ENCODE measurements around the gene LPP.
"Not testable (repeated sequence)": the region's sequence is repeated elsewhere in the genome, so short reads cannot be mapped to it uniquely, and the experiment has no call there.

LPP gene

DNA sequence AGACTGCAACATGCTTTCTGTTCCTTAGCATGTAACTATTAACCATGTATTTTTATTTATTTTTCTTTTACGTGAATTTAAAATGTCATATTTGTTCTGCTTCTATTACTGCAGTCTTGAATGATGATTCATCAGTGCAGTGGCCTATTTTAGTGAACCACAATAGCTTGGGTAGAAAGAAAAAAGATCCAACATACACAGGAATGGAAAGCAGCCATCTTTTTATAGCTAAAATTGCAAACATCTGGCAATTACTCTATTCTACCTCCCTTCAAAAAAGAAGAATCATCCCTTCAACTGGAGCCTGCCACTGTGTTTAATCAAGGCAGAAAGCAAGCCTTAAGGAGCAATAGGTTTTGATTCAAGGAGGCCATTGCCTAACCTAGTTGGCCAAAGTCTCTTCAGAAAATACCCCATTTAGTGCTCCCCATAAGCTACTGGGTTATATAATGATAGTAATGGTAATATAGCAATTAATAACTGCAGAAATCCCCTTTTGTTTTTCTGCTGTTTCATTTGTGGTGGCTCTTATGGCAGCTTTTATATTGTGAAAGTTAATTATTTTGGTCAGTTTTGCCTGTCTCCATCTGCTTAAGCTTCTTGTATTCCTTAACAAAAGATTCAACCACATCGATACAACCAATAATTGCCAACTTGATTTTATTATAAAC is 267.3 kb downstream of the LPP start:
- Histone ChIP-seq H3K9ac (ENCODE audit: low read depth, low read length) (no peak overlapping the region), H3K9me3 (ENCODE audit: control insufficient read depth, insufficient read depth, low read length) (no peaks in the 10 kb centered on the region; the same call in 1 of the 2 replicates), H3K36me3 (ENCODE audit: insufficient read depth, low read length) (no peaks in the 10 kb centered on the region), H3K4me1 (ENCODE audit: insufficient read depth, low read length) (no peaks in the 10 kb centered on the region)

DNA sequence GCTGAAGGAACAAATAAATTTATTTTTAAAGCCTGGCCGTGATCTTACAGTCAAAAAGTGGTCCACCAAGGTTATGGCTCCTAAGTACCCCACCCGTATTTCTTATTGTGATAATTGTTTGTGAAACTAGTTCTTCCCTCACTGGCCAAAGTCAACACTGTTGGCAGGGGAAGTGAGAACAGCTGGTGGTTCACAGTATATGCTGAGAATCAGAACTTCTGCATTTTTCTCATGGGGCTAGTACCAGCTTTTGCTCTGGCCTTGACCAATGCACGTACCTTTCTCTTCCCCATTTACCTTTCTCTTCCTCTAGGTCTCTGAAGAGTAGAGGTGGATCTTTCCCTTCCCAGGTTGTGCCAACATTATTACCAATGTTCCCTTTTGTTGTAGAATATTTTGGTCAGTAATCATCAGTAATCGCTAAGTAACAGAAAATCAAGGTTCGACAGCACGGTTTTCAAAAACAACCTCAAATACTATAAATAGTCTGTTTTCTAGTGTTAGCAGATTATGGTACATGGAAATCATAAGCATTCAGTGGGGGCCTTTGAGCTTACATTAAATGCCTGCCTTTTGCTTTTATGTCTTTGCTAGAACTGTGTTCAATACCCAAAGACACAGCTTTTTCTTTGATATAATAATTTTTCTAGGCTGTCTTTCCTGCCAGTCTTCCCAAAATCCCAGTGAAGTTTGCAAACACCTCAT is 268.0 kb downstream of the LPP start:
- Histone ChIP-seq H3K9me3 (ENCODE audit: control insufficient read depth, insufficient read depth, low read length) (no peaks in the 10 kb centered on the region; the same call in 1 of the 2 replicates), H3K9ac (ENCODE audit: low read depth, low read length) (no peak overlapping the region), H3K36me3 (ENCODE audit: insufficient read depth, low read length) (no peaks in the 10 kb centered on the region), H3K4me1 (ENCODE audit: insufficient read depth, low read length) (no peaks in the 10 kb centered on the region)

DNA sequence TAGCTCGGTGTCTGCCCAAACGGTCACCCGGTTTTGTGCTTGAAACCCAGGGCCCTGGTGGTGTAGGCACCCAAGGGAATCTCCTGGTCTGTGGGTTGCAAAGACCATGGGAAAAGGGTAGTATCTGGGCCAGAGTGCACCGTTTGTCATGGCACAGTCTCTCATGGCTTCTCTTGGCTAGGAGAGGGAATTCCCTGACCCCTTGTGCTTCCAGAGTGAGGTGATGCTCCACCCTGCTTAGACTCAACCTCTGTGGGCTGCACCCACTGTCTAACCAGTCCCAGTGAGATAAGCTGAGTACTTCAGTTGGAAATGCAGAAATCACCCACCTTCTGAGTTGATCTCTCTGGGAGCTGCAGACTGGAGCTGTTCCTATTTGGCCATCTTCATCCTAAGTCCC is 274.0 kb downstream of the LPP start:
- not testable (repeated sequence) for H3K9ac ChIP-seq (ENCODE audit: low read depth, low read length); H3K36me3 ChIP-seq (ENCODE audit: insufficient read depth, low read length); H3K4me1 ChIP-seq (ENCODE audit: insufficient read depth, low read length); H3K9me3 ChIP-seq (ENCODE audit: control insufficient read depth, insufficient read depth, low read length)

DNA sequence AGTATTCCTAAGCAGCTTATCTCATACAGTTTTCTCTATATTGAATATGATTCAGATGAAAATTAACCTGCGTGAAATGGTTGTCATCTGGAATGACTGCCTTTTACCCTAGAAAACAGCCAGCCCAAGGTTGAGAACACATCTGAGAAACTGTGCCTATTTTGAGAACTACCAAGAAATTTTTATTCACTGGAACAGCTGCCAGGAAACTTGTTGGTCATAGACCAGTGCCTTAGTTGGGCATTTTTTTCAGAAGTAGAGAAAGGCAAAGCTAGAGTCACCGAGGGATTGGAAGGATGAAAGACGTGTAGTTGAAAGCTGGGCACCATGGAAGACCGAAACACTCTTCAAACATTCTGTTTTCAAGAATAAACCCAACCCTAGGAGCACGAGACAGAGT is 277.1 kb downstream of the LPP start:
- no peaks in the 10 kb centered on the region; the same call in 1 of the 2 replicates for H3K9me3 ChIP-seq (ENCODE audit: control insufficient read depth, insufficient read depth, low read length)
- H3K9ac ChIP-seq (ENCODE audit: low read depth, low read length) = no peak overlapping the region

DNA sequence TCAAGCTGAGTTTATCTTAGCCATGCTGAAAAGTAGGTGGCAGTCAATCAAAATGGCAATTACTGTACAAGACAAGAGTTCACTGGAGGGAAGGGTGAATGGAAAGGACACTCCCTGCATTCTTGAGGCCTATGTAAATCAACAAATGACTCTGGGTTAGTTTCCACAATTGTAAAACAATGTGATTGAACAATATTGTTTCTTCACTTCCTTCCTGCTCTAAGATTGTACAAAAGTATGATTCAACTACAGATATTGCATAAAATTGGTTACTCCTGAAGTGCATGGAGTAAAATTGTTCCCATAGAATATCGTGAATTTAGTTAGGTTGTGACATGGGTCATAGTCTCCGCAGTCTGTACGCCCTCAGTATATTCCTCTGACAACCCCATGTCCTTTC is 277.6 kb downstream of the LPP start:
- 0 out of 2 replicates have a peak, but pooled peaks cover 5% of the 10 kb centered on the region for H3K4me1 ChIP-seq (ENCODE audit: insufficient read depth, low read length)
- H3K36me3 ChIP-seq (ENCODE audit: insufficient read depth, low read length) = no peaks in the 10 kb centered on the region
- no peaks in the 10 kb centered on the region; the same call in 1 of the 2 replicates for H3K9me3 ChIP-seq (ENCODE audit: control insufficient read depth, insufficient read depth, low read length)
- H3K9ac ChIP-seq (ENCODE audit: low read depth, low read length) = no peak overlapping the region

More for the DNA sequence above, 277.1 kb downstream of the LPP start:
- H3K36me3 ChIP-seq (ENCODE audit: insufficient read depth, low read length) = no peaks in the 10 kb centered on the region
- 0 out of 2 replicates have a peak, but pooled peaks cover 5% of the 10 kb centered on the region for H3K4me1 ChIP-seq (ENCODE audit: insufficient read depth, low read length)

DNA sequence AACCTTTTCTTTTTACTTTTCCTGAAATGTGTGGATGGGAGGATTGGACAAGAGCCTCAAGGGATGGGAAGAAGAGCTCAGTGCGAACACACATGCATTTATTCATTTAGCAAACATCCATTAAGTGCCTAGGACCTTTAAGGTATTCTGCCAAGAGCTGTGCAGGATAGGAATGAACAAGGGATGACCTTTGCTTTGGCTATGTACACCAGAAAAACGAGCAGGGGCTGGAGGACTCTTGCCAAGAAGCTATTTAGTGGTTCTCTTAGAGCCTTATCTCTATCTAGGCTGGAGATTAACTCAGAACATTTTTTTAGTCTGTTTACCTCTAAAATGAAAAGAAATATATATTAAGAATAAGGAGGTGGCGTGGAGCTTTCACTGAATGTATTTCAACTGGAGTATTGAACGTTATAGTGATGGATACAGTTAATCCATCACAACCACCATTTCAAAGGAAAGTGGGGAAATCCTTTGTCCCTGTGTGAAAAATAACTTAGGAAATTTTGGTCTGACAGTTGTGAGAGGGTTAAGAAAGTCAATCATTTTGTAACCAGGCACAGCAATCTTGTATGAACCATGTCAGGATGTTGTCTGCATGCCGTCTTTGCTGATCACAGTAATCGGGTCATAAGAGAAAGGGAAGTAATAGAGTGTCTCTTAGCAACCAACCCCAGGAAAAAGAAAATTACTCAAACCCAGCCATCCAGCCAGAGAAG is 279.0 kb downstream of the LPP start:
- Histone ChIP-seq H3K4me1 (ENCODE audit: insufficient read depth, low read length) (0 out of 2 replicates have a peak, but pooled peaks cover 5% of the 10 kb centered on the region), H3K36me3 (ENCODE audit: insufficient read depth, low read length) (no peaks in the 10 kb centered on the region), H3K9me3 (ENCODE audit: control insufficient read depth, insufficient read depth, low read length) (no peaks in the 10 kb centered on the region), H3K9ac (ENCODE audit: low read depth, low read length) (no peak overlapping the region)

DNA sequence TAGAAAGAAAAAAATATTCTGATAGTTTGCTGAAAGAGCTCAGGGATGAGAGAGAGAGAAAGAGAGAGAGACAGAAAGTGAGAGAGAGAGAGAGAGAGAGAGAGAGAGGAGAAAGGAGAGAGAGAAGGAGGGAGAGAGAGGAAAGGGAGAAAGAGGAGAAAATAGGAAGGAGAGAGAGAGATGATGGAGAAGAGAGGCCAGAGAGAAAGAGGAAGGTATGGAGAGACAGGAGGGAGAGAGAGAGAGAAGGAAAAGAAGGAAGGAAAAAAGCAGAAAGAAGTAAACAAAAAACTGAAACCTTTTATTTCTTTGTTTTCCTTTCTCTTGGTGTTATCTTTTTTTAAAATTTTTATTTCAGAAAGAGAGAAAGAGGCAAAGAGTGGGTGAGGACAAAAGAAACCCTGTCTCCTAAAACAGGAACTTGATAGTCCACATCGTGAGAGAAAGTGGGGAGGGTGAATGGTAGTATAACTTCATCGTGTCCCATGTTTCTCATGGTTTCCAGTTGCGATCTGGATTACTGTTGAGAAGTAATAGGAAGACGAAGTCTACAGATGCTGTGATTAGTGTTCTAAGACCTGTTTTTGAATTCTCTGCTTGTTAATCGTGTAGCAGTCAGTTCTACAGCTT is 279.7 kb downstream of the LPP start:
- Histone ChIP-seq H3K4me1 (ENCODE audit: insufficient read depth, low read length) (0 out of 2 replicates have a peak, but pooled peaks cover 5% of the 10 kb centered on the region), H3K9me3 (ENCODE audit: control insufficient read depth, insufficient read depth, low read length) (no peaks in the 10 kb centered on the region), H3K9ac (ENCODE audit: low read depth, low read length) (no peak overlapping the region), H3K36me3 (ENCODE audit: insufficient read depth, low read length) (no peaks in the 10 kb centered on the region)

DNA sequence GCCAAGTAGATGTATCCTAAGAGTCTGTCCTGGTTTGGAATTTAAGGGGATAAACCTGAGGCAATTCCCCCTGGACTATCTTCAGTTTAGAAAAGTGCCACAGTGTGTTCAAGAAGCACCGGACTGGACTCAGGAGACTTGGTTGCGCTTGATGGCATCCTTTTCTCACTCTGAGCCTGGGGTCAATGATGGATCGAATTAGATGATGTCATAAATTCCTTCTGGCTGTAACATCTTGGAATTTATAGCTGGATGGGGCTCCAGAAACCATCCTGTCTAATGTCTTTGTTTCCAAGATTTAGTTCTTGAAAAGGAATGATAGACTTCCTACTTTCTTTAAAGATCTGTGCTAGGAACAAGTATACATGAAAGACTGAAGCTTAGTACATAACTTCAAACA is 280.6 kb downstream of the LPP start:
- Histone ChIP-seq H3K36me3 (ENCODE audit: insufficient read depth, low read length) (no peaks in the 10 kb centered on the region), H3K9me3 (ENCODE audit: control insufficient read depth, insufficient read depth, low read length) (no peaks in the 10 kb centered on the region), H3K9ac (ENCODE audit: low read depth, low read length) (no peak overlapping the region), H3K4me1 (ENCODE audit: insufficient read depth, low read length) (peaks cover 14% of the 10 kb centered on the region)

DNA sequence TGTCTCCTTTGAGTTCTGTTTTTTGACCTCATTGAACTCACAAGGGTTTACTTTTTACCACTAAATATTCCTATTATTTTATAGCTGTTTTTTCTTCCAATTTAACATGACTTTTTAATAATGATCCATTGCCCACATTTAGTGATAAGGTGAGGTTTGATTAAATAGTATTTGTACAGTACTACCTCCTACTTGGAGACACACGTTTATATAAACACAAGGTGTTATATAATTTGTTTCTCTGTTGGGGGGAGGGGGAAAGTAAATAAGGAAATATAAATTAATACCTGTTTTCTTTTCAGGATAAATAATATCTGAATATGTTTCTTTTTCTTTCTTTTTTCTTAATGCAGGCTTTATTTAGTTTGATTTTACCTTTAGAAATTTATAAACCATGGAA is 281.3 kb downstream of the LPP start:
- H3K4me1 ChIP-seq (ENCODE audit: insufficient read depth, low read length) = peaks cover 15% of the 10 kb centered on the region
- no peaks in the 10 kb centered on the region for H3K36me3 ChIP-seq (ENCODE audit: insufficient read depth, low read length)
- no peaks in the 10 kb centered on the region for H3K9me3 ChIP-seq (ENCODE audit: control insufficient read depth, insufficient read depth, low read length)
- H3K9ac ChIP-seq (ENCODE audit: low read depth, low read length) = no peak overlapping the region

DNA sequence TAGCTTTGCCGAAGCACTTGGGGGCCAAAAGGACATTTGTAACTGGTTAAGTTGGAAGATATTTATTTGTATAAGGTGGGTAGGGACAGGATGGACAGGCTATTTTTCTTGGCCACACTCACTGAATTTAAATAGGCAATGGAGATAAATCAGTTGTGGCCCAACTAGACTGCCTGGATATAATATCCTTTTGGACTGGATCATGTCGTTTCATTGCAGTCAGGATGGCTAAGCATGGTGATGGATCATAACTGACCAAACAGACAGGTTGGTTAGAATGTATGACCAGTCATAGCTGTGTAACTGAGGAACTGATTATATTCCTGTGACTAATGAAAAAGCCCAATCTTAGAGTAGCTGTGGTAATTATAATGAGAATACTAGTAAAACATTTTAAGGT is 284.0 kb downstream of the LPP start:
- no peaks in the 10 kb centered on the region for H3K9me3 ChIP-seq (ENCODE audit: control insufficient read depth, insufficient read depth, low read length)
- H3K9ac ChIP-seq (ENCODE audit: low read depth, low read length) = no peak overlapping the region
- H3K4me1 ChIP-seq (ENCODE audit: insufficient read depth, low read length) = peaks cover 15% of the 10 kb centered on the region

DNA sequence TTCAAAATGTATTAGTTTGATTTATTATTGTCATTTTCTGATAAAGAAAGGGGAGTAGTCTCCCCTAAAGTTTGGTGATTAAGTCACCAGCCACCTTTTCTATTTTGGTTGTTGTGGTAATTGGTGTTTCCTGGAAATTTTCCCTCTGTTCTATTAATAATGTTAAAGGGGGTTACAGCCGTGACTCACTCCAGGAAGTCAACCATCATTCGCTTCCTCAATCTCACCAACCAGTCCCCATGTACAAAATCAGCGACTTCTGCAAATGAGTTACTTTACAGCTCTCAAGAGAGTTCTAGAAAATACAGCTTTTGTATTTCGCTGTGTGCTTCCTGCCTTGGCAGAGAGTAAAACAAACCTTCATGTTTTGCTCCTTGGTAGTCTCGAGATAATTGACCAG is 285.1 kb downstream of the LPP start:
- Histone ChIP-seq H3K9ac (ENCODE audit: low read depth, low read length) (no peak overlapping the region), H3K4me1 (ENCODE audit: insufficient read depth, low read length) (peaks cover 15% of the 10 kb centered on the region), H3K9me3 (ENCODE audit: control insufficient read depth, insufficient read depth, low read length) (no peaks in the 10 kb centered on the region), H3K36me3 (ENCODE audit: insufficient read depth, low read length) (no peaks in the 10 kb centered on the region)

More for the DNA sequence above, 284.0 kb downstream of the LPP start:
- no peaks in the 10 kb centered on the region for H3K36me3 ChIP-seq (ENCODE audit: insufficient read depth, low read length)

DNA sequence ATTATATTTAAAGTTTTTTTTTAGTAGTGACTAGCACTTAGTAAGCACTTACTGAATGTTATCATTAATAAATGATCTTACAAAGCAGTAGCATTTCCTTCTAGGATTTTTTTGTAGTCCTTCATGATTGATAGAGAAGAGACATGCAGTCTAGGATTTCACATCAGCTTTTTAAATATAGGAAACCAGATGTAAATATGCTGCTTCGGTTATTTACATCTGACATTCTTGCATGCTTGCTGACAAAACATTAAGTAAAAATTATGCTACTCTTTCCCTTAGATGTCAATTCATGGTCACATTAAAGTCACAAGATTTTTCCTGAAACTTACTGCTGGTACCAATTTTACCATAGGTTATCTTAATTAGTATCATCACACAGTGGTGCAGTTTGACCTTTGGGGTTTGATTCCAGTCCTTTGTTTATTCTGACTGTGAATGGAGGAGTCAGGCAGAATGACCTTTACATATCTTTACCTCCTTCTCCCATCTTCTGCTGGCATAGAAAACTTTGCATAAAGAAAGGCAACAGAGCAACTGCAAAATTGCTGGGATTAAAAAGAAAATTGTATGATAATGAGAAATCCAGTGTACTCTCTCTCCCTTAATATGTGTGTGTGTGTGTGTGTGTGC is 286.5 kb downstream of the LPP start:
- Histone ChIP-seq H3K9me3 (ENCODE audit: control insufficient read depth, insufficient read depth, low read length) (no peaks in the 10 kb centered on the region), H3K4me1 (ENCODE audit: insufficient read depth, low read length) (peaks cover 15% of the 10 kb centered on the region), H3K36me3 (ENCODE audit: insufficient read depth, low read length) (no peaks in the 10 kb centered on the region), H3K9ac (ENCODE audit: low read depth, low read length) (no peak overlapping the region)

DNA sequence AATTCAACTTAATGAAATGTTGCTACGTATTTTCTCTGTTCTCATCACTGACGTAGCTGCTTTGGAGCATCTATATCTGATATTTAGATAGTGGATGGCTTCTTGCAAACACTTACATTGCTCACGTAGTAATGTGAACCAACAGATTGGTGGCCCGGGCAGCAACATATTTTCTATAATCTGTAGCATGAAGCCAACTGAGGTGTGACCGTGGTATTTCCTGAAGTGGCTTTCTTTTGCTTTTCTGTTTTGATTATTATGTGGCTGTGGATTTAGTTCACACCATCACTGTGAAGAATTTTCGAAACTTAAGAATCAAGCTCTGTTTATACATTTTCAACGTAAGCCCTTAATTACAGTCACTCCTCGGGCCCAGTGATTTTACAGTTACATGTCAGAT is 288.5 kb downstream of the LPP start:
- Histone ChIP-seq H3K4me1 (ENCODE audit: insufficient read depth, low read length) (peaks cover 10% of the 10 kb centered on the region), H3K9ac (ENCODE audit: low read depth, low read length) (no peak overlapping the region)

DNA sequence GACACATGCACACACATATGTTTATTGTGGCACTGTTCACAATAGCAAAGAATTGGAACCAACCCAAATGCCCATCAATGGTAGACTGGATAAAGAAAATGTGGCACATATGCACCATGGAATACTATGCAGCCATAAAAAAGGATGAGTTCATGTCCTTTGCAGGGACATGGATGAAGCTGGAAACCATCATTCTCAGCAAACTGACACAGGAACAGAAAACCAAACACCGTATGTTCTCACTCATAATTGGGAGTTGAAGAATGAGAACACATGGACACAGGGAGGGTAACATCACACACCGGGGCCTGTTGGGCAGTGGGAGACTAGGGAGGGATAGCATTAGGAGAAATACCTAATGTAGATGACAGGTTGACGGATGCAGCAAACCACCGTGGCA is 291.2 kb downstream of the LPP start:
- not testable (repeated sequence) for H3K4me1 ChIP-seq (ENCODE audit: insufficient read depth, low read length); H3K9me3 ChIP-seq (ENCODE audit: control insufficient read depth, insufficient read depth, low read length); H3K36me3 ChIP-seq (ENCODE audit: insufficient read depth, low read length); H3K9ac ChIP-seq (ENCODE audit: low read depth, low read length)

More for the DNA sequence above, 288.5 kb downstream of the LPP start:
- no peaks in the 10 kb centered on the region for H3K36me3 ChIP-seq (ENCODE audit: insufficient read depth, low read length)
- no peaks in the 10 kb centered on the region for H3K9me3 ChIP-seq (ENCODE audit: control insufficient read depth, insufficient read depth, low read length)
